Natural killer cell (primary cell): ENCODE results near the gene ARHGDIG. TPM values are rescaled to one million over a fixed set of nuclear protein-coding genes. Genes with fewer than 3 reads are reported as not detected.

Experiments
- ATAC-seq, 3 donors: fragments of 150-1000 bp in 2 of 3; fragments of 200-7000 bp in 1 of 3; cut with Tn5 transposase; 1 replicate in 1 of 3; 2 replicates in 2 of 3; pipeline ENCODE4 v1.10.0; 2021; ENCODE audit warnings: mild to moderate bottlenecking in 2 of 3, moderate library complexity in 2 of 3
- DNase-seq, 2 donors: peaks; one replicate each; pipeline versions ENCODE4 v3.0.0 to v3.0.0-alpha.2; 2013 to 2021; ENCODE audit warnings: mixed read lengths in 1 of 2
- H3K27ac ChIP-seq: one replicate; pipeline ENCODE4 v1.5.1; 2013; ENCODE audit warnings: mild to moderate bottlenecking, low read length
- H3K27me3 ChIP-seq: one replicate; pipeline ENCODE4 v1.6.1; 2013; ENCODE audit warnings: low read length; ENCODE audit not compliant: control insufficient read depth, insufficient read depth
- H3K36me3 ChIP-seq: one replicate; pipeline ENCODE4 v1.6.1; 2013; ENCODE audit warnings: low read length; ENCODE audit not compliant: control insufficient read depth, insufficient read depth
- H3K4me1 ChIP-seq: one replicate; pipeline ENCODE4 v1.6.1; 2013; ENCODE audit warnings: low read length; ENCODE audit not compliant: control insufficient read depth, insufficient read depth
- H3K4me3 ChIP-seq: one replicate; pipeline ENCODE4 v1.5.1; 2013; ENCODE audit warnings: low read length
- H3K9me3 ChIP-seq: one replicate; pipeline ENCODE4 v1.6.1; 2013; ENCODE audit warnings: low read length; ENCODE audit not compliant: control insufficient read depth, insufficient read depth
- H3K27ac Mint-ChIP-seq, 2 donors: one replicate each; pipeline ENCODE4 v1.8.0; 2022; ENCODE audit warnings: mild to moderate bottlenecking in 2 of 2, mixed read lengths in 2 of 2, moderate library complexity in 1 of 2
- H3K27me3 Mint-ChIP-seq, 2 donors: one replicate each; pipeline ENCODE4 v1.8.0; 2022; ENCODE audit warnings: low read depth in 2 of 2, mixed read lengths in 2 of 2
- H3K36me3 Mint-ChIP-seq: one replicate; pipeline ENCODE4 v1.8.0; 2022; ENCODE audit warnings: mixed read lengths
- H3K4me1 Mint-ChIP-seq, 2 donors: one replicate each; pipeline ENCODE4 v1.8.0; 2022; ENCODE audit warnings: mixed read lengths in 2 of 2
- H3K4me3 Mint-ChIP-seq: one replicate; pipeline ENCODE4 v1.8.0; 2022; ENCODE audit warnings: mild to moderate bottlenecking, moderate library complexity, mixed read lengths
- H3K9me3 Mint-ChIP-seq, 2 donors: one replicate each; pipeline ENCODE4 v1.8.0; 2022; ENCODE audit warnings: mixed read lengths in 2 of 2
- WGBS: methylation state at CpG from one replicate; pipeline ENCODE4 v1.1.7; 2013; ENCODE audit warnings: missing lambda C conversion rate; ENCODE audit not compliant: insufficient coverage; 5-methylcytosine and 5-hydroxymethylcytosine counted together
- intact Hi-C: fragments of 100-400 bp; cut with micrococcal nuclease; formaldehyde crosslinking; loops from one replicate; pipeline ENCODE4 v1.14.2; 2022
- total RNA-seq, 4 donors: library from RNA; stranded (reverse); fragments of 120-200 nt in 1 of 4; gene quantifications; one replicate each; pipeline versions ENCODE4 v1.2.3 to v1.2.4, GENCODE V29; 2013 to 2022
- TF ChIP-seq, protein P1 (sequence below): fragments of 200-600 bp; IDR thresholded peaks from one replicate; pipeline ENCODE4 v1.8.0; 2022; ENCODE audit warnings: antibody characterized with exemption

Gene ARHGDIG
- total RNA-seq, 3 donors from 2014 or later (not counting 1 experiment from before 2014, with no cell fraction given), result 0.49 to 1.4 TPM; not detected in 1

DNA sequence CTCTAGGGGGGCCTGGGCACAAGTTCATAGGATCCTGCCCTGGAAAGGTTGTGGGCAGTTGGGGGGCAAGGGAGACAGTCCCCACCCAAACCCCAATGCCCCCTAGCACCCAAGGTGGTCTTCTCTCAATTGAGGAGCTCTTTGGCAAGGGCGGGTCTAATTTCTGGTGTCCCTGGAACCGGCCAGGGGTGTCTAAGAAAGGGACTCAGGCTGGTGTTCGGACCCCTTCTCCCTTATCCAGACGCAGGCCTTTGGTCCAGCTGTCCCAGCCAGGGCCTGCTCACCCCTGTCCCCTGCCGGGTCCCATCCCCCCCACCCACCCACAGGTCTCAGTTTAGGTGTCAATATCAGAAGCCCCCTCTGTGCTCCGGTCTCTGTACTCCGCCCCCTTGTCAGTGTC lies 860 bp upstream of the ARHGDIG start:
- intact Hi-C loops, result no loop called here
- Mint-ChIP-seq H3K4me3 (peak overlapping the region; percentile 36), H3K27me3 (peaks cover 0 to 19% of the 10 kb centered on the region in 2 donors), H3K27ac (no peak overlapping the region), H3K9me3 (no peaks in the 10 kb centered on the region), H3K36me3 (no peaks in the 10 kb centered on the region), H3K4me1 (peaks cover 6 to 15% of the 10 kb centered on the region in 2 donors)
- TF ChIP-seq, protein P1, sequence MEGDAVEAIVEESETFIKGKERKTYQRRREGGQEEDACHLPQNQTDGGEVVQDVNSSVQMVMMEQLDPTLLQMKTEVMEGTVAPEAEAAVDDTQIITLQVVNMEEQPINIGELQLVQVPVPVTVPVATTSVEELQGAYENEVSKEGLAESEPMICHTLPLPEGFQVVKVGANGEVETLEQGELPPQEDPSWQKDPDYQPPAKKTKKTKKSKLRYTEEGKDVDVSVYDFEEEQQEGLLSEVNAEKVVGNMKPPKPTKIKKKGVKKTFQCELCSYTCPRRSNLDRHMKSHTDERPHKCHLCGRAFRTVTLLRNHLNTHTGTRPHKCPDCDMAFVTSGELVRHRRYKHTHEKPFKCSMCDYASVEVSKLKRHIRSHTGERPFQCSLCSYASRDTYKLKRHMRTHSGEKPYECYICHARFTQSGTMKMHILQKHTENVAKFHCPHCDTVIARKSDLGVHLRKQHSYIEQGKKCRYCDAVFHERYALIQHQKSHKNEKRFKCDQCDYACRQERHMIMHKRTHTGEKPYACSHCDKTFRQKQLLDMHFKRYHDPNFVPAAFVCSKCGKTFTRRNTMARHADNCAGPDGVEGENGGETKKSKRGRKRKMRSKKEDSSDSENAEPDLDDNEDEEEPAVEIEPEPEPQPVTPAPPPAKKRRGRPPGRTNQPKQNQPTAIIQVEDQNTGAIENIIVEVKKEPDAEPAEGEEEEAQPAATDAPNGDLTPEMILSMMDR, result no peak
- H3K27me3 ChIP-seq, result peaks cover 23% of the 10 kb centered on the region
- H3K9me3 ChIP-seq, result no peaks in the 10 kb centered on the region
- peaks cover 32% of the 10 kb centered on the region for H3K4me1 ChIP-seq
- H3K27ac ChIP-seq, result no peak overlapping the region
- WGBS, result 78% methylated on average over 7 of the region's 7 CpGs
- DNase-seq, result no peak
- no peak overlapping the region for H3K4me3 ChIP-seq
- no peak for ATAC-seq
- H3K36me3 ChIP-seq, result no peaks in the 10 kb centered on the region

DNA sequence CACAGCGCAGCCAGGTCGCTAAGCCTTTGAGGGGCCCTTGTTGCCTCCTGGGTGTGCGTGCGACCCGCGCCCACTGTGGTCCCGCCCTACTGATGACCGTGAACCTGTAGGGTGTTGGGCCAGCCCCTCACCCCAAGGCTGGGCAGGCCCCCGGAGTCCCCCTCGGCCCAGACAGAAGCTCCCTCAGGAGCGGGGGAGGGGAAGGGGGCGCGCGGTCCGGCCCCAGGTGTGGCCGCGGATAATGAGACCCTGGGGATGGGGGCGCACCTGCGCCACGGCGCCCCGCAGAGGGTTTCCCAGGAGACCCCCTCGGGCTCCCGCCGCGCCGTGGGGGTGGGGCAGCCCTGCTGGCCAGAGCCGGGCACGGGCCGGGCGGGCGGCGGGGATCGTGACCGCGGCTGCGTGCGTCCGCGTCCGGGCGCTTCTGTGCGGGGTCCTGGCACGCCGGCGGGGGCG lies 358 bp upstream of the ARHGDIG start:
- peaks cover 0 to 19% of the 10 kb centered on the region in 2 donors for H3K27me3 Mint-ChIP-seq
- H3K27me3 ChIP-seq, result peaks cover 20% of the 10 kb centered on the region

DNA sequence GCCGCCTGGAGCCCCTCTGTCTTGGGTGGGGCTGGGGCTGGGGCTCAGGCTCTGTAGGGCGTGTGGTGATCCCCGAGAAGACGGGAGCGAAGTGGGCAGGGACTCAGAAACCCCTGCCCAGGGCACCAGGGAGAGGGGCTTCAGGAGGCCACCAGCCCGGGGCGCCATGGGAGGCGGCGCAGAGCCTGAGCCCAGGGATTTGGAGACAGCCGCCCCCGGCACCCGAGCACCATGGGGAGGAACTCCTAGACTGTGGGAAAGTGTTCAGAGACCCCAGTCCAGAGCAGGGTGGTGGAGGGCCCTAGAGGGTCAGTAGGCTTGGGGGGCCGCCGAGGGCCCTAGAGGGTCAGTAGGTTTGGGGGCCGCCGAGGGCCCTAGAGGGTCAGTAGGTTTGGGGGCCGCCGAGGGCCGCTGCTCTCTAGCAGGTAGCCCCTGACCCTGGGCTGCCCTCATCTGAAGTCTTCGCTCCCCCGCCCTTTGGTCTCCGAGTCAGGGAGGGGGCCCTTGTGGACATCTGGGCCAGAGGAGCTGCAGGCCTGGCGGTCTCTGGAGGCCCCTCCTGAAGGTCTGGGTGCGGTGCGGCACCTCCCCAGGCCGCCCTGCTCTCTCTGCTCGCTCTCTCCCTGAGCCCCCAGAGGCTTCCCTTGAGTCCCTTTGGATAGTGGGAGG lies 734 bp downstream of the ARHGDIG start:
- H3K27me3 ChIP-seq, result peaks cover 19% of the 10 kb centered on the region
- TF ChIP-seq, protein P1, result no peak
- H3K9me3 ChIP-seq, result no peaks in the 10 kb centered on the region
- Mint-ChIP-seq H3K9me3 (no peaks in the 10 kb centered on the region), H3K36me3 (no peaks in the 10 kb centered on the region), H3K27me3 (peaks cover 0 to 14% of the 10 kb centered on the region in 2 donors), H3K27ac (no peak overlapping the region), H3K4me3 (no peak overlapping the region), H3K4me1 (peaks cover 6 to 10% of the 10 kb centered on the region in 2 donors)
- H3K36me3 ChIP-seq, result no peaks in the 10 kb centered on the region
- no peak overlapping the region for H3K27ac ChIP-seq
- DNase-seq (no peak), ATAC-seq (no peak)
- H3K4me3 ChIP-seq, result no peak overlapping the region
- H3K4me1 ChIP-seq, result peaks cover 25% of the 10 kb centered on the region
- WGBS, result 57% methylated on average over 27 of the region's 27 CpGs
- intact Hi-C loops, result no loop called here

More for the DNA sequence above, 358 bp upstream of the ARHGDIG start:
- H3K36me3 ChIP-seq, result no peaks in the 10 kb centered on the region
- Mint-ChIP-seq H3K9me3 (no peaks in the 10 kb centered on the region), H3K4me3 (no peak overlapping the region), H3K27ac (no peak overlapping the region), H3K36me3 (no peaks in the 10 kb centered on the region), H3K4me1 (peaks cover 6 to 14% of the 10 kb centered on the region in 2 donors)
- TF ChIP-seq, protein P1, result no peak
- no peak for DNase-seq
- WGBS, result 12% methylated on average over 47 of the region's 47 CpGs
- H3K27ac ChIP-seq, result no peak overlapping the region
- H3K4me3 ChIP-seq, result no peak overlapping the region
- intact Hi-C loops, result no loop called here
- no peak for ATAC-seq
- H3K4me1 ChIP-seq, result peaks cover 29% of the 10 kb centered on the region
- H3K9me3 ChIP-seq, result no peaks in the 10 kb centered on the region
